GM12801 (cell line): ENCODE data around the gene CDADC1.

ENCODE experiments used
- TF ChIP-seq, protein P1 (sequence below): IDR thresholded peaks from one replicate; pipeline ENCODE4 v1.5.1; 2011; ENCODE audit warnings: control low read depth; ENCODE audit not compliant: insufficient read length; ENCODE audit errors: extremely low read depth

The CDADC1 gene

DNA sequence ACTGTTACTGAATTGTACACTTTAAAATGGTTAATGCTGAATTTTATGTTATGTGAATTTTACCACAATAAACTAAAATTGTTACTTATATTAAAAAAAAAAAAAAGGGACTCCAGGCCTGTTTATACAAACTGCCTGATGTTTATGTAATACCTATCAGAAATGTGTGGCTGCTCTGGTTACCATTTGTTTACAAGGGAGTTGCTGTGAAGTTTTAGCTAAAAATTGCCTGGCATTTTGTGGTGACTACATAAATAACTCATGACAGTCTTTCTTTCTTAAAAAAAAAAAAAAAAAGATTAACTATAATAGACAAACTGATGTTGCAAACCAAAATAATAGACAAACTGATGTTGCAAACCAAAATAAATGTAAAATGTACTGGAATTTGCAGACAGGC, 71.8 kb downstream of the CDADC1 start:
- TF ChIP-seq, protein P1, sequence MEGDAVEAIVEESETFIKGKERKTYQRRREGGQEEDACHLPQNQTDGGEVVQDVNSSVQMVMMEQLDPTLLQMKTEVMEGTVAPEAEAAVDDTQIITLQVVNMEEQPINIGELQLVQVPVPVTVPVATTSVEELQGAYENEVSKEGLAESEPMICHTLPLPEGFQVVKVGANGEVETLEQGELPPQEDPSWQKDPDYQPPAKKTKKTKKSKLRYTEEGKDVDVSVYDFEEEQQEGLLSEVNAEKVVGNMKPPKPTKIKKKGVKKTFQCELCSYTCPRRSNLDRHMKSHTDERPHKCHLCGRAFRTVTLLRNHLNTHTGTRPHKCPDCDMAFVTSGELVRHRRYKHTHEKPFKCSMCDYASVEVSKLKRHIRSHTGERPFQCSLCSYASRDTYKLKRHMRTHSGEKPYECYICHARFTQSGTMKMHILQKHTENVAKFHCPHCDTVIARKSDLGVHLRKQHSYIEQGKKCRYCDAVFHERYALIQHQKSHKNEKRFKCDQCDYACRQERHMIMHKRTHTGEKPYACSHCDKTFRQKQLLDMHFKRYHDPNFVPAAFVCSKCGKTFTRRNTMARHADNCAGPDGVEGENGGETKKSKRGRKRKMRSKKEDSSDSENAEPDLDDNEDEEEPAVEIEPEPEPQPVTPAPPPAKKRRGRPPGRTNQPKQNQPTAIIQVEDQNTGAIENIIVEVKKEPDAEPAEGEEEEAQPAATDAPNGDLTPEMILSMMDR, result no peak

DNA sequence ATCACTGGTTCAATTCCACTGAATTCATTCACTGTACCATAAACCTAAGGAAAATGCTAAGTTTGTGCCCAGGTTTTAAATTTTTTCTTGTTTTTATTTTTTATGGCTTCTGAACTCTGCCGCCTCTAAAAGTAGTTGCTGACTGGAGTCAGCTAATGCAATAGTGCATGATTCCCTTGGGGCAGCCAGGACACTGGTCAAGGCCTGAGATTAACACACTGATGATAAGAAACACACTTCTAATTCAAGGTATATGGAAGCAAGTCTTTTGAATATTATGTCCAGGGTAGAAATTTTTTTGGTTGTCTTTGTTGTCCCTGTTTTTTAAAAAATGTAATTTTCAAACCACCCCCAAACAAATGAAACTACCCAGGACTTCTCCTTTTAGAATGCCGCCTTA, 72.2 kb downstream of the CDADC1 start:
- TF ChIP-seq, protein P1, result no peak

DNA sequence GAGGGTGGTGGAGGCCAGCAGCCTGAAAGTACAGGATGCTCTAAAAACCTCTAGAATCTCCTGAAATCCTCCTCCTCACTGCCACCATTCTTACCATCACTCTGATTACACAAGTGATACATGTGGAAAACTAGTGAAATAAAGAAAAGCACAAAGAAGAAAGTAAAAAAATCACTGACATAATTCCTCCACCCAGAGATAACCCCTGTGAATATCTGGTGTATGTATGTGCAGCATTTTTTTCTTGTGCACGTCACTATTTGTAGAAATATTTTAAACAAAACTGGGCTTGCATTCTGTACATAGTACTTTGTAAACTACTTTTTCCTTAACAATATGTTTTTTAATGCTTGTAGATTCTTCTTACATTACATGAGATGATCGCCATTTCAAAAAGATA, 73.2 kb downstream of the CDADC1 start:
- TF ChIP-seq, protein P1, result no peak

DNA sequence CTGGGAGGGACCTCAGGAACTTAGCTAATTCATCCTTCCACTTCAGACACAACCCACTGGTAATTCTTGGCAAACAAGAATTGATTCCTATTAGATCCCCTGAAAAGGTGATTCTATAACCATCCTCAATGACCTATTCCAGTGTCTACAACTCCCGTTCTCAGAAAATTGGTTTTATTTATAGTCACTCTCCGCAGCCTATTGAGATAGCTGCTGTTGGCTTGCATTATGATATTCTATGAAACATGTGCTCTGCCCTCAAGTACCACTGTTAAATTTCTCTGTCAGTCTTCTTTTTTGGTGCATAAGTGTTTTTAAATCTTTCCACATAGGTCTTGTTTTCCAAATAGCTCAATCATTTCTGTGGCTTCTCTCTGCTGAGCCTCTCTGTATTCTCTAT, 75.0 kb downstream of the CDADC1 start:
- TF ChIP-seq, protein P1, result no peak

DNA sequence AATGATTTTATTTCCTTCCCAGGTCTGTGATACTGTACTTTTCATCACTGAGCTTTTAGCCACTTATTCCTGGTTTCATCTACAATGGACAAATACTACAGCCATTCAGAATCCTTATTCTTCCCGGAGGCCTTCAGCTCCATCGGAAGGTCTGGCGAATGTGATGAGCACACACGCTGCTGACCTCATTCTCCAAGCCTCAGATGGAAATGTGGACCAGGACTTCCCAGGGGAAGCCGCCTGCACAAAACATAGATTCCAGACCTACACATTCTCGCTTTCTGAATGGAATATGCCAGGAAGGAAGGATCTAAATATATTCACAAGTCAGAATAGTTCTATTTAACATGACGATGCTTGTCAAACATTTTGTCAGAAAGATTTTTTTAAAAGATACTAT, 75.6 kb downstream of the CDADC1 start:
- TF ChIP-seq, protein P1, result no peak

DNA sequence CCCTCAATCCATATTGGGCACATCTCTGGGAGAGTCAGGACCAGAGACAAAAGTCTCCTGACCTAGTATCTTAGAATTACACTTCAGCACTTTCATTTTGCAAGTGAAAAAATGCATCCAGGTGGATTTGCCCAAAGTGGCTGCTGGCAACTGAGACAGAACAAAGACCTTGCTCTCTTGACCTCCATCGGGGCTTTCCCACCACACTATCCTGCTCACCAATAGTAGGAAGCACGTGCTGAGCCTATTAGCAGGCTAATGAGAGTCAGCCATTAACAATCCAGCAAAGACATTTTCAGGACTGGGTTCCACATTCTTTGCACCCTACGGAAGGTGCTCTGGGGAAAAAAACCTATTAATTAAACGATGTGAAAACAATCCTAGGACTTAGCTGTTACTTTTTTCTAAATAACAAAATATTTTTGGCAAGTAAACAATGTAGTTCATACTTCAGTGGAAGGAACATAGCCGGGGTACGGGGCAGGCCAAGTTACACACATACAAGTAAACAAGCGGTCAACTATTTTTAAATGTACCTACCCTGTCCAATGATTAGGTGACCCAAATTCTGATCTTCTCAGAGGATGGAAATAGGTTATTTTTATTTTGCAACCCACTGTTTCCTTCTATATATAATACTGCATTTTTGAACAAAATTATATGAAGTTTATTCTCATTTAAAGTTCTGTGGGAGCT, 78.6 kb downstream of the CDADC1 start:
- TF ChIP-seq, protein P1, result no peak

DNA sequence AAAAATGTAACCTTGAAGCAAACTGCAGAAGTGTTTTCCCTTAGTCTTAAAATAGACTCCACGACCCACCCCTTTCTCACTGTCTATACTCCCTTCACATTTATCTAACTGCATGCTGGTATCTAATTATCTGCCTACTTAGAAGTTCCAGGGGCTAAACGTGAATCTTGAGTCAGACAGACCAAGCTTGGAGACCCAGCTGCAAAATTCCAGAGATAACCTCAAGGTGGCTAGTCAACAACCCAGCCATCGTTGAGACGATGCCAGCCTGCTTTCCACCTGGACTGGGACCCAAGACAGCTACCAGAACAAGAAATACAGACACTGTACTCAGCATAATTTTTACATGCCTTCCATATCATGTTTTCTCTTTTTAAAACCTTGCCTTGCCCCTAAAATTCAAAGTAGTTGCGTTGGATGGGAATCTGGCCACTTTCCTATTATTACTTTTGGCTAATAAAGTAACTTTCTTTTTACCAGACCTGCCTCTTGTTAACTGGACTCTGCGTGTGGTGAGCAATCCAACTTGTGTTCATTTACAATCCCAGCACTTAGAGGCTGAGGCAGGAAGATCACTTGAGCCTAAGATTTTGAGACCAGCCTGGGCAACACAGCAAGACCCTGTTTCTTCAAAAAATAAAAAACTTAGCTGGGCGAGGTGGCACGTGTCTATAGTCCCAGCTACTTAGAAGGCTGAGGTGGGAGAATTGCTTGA, 82.3 kb downstream of the CDADC1 start:
- TF ChIP-seq, protein P1, result no peak
